GM23338 (cell line): Measurements from ENCODE around the gene ABHD14A. TPM values are rescaled to one million over a fixed set of nuclear protein-coding genes. Genes with fewer than 3 reads are reported as not detected.

Experiments
- ATAC-seq: fragments of 200-7000 bp; cut with Tn5 transposase; 3 replicates; pipeline ENCODE4 v1.9.1; 2020
- DNase-seq: peaks from one replicate; pipeline ENCODE4 v3.0.0-alpha.2; 2015; ENCODE audit warnings: low spot score
- H2AFZ ChIP-seq: fragments of 200-600 bp; sonication (generic); 2 replicates; pipeline ENCODE4 v1.8.0; 2016; ENCODE audit warnings: antibody characterized with exemption, mild to moderate bottlenecking, moderate library complexity
- H3F3A ChIP-seq: fragments of 200-600 bp; sonication (generic); replicated peaks from 2 replicates; pipeline ENCODE4 v1.8.0; 2017; ENCODE audit warnings: antibody characterized with exemption, mixed run types, low read depth
- H3K27ac ChIP-seq: fragments of 200-600 bp; sonication (generic); 2 replicates; pipeline ENCODE4 v1.6.1; 2016; ENCODE audit warnings: low read depth
- H3K27me3 ChIP-seq: fragments of 200-600 bp; sonication (generic); 2 replicates; pipeline ENCODE4 v1.8.0; 2016; ENCODE audit warnings: mild to moderate bottlenecking, mixed run types, moderate library complexity; ENCODE audit not compliant: insufficient read depth
- H3K36me3 ChIP-seq: fragments of 200-600 bp; sonication (generic); 2 replicates; pipeline ENCODE4 v1.8.0; 2016; ENCODE audit warnings: mild to moderate bottlenecking; ENCODE audit not compliant: insufficient read depth
- H3K4me1 ChIP-seq: fragments of 200-600 bp; sonication (generic); 2 replicates; pipeline ENCODE4 v1.8.0; 2016; ENCODE audit warnings: mild to moderate bottlenecking, moderate library complexity; ENCODE audit not compliant: insufficient read depth
- H3K4me2 ChIP-seq: fragments of 200-600 bp; sonication (generic); 2 replicates; pipeline ENCODE4 v1.7.1; 2017; ENCODE audit warnings: mixed run types
- H3K4me3 ChIP-seq: fragments of 200-600 bp; sonication (generic); 2 replicates; pipeline ENCODE4 v1.6.1; 2016; ENCODE audit warnings: mixed run types
- H3K79me2 ChIP-seq: fragments of 200-600 bp; sonication (generic); replicated peaks from 2 replicates; pipeline ENCODE4 v1.8.0; 2017; ENCODE audit warnings: mild to moderate bottlenecking; ENCODE audit not compliant: insufficient read depth
- H3K9me2 ChIP-seq: fragments of 200-600 bp; sonication (generic); 2 replicates; pipeline ENCODE4 v1.8.0; 2017; ENCODE audit not compliant: insufficient read depth
- H4K20me1 ChIP-seq: fragments of 200-600 bp; sonication (generic); replicated peaks from 2 replicates; pipeline ENCODE4 v1.8.0; 2017; ENCODE audit warnings: mild to moderate bottlenecking; ENCODE audit not compliant: insufficient read depth
- H3K27ac Mint-ChIP-seq: 2 replicates; pipeline ENCODE4 v1.8.0; 2020; ENCODE audit warnings: inconsistent platforms, mild to moderate bottlenecking, moderate library complexity, mixed read lengths
- H3K27me3 Mint-ChIP-seq: 3 replicates; pipeline ENCODE4 v1.8.0; 2022; ENCODE audit warnings: low read depth, mild to moderate bottlenecking, moderate library complexity, mixed read lengths, inconsistent platforms; ENCODE audit not compliant: insufficient read depth, poor library complexity
- H3K36me3 Mint-ChIP-seq: 3 replicates; pipeline ENCODE4 v1.8.0; 2021; ENCODE audit warnings: low read depth, mild to moderate bottlenecking, inconsistent platforms, moderate library complexity, mixed read lengths
- H3K4me1 Mint-ChIP-seq: 3 replicates; pipeline ENCODE4 v1.8.0; 2020; ENCODE audit warnings: mild to moderate bottlenecking, inconsistent platforms, mixed read lengths
- H3K4me3 Mint-ChIP-seq: 3 replicates; pipeline ENCODE4 v1.8.0; 2021; ENCODE audit warnings: moderate library complexity, mild to moderate bottlenecking, inconsistent platforms, mixed read lengths
- H3K9me3 Mint-ChIP-seq: 3 replicates; pipeline ENCODE4 v1.8.0; 2020; ENCODE audit warnings: moderate library complexity, mild to moderate bottlenecking, inconsistent platforms, mixed read lengths
- CREB1 ChIP-seq: fragments of 250-450 bp; sonication (Bioruptor Pico); IDR thresholded peaks from 2 replicates; pipeline ENCODE4 v1.5.0; 2020; ENCODE audit warnings: low read depth, mild to moderate bottlenecking, moderate library complexity
- ETS1 ChIP-seq: IDR thresholded peaks from 2 replicates; pipeline ENCODE4 v1.6.1; 2016; ENCODE audit warnings: antibody characterized with exemption
- EZH2 ChIP-seq: fragments of 200-600 bp; sonication (generic); IDR thresholded peaks from one replicate; pipeline ENCODE4 v1.8.0; 2017; ENCODE audit warnings: antibody characterized with exemption, mild to moderate bottlenecking, low read depth; ENCODE audit not compliant: unreplicated experiment
- EZH2phosphoT487 ChIP-seq: fragments of 200-600 bp; sonication (generic); IDR thresholded peaks from one replicate; pipeline ENCODE4 v1.8.1; 2018; ENCODE audit warnings: antibody characterized with exemption; ENCODE audit not compliant: unreplicated experiment
- JUNB ChIP-seq: IDR thresholded peaks from one replicate; pipeline ENCODE4 v1.6.1; 2016; ENCODE audit warnings: antibody characterized with exemption; ENCODE audit not compliant: unreplicated experiment
- NANOG ChIP-seq: IDR thresholded peaks from 2 replicates; pipeline ENCODE4 v1.6.1; 2016; ENCODE audit warnings: antibody characterized with exemption, borderline replicate concordance
- POLR2AphosphoS5 ChIP-seq: IDR thresholded peaks from 2 replicates; pipeline ENCODE4 v1.6.1; 2016; ENCODE audit warnings: antibody characterized with exemption, low read depth
- STAT1 ChIP-seq: IDR thresholded peaks from one replicate; pipeline ENCODE4 v1.6.1; 2016; ENCODE audit warnings: antibody characterized with exemption; ENCODE audit not compliant: unreplicated experiment
- ZNF114 ChIP-seq: fragments of 250-450 bp; sonication (Bioruptor Pico); IDR thresholded peaks from 2 replicates; pipeline ENCODE4 v1.5.0; 2020; ENCODE audit warnings: mild to moderate bottlenecking, moderate library complexity
- ZNF331 ChIP-seq: fragments of 250-450 bp; sonication (Bioruptor Pico); IDR thresholded peaks from 2 replicates; pipeline ENCODE4 v1.5.0; 2020; ENCODE audit warnings: low read depth, mild to moderate bottlenecking, moderate library complexity
- ZNF462 ChIP-seq: fragments of 250-450 bp; sonication (Bioruptor Pico); IDR thresholded peaks from 2 replicates; pipeline ENCODE4 v1.5.0; 2020; ENCODE audit warnings: mild to moderate bottlenecking, moderate library complexity
- polyA plus RNA-seq: library from polyadenylated mRNA; unstranded; fragments of >200 nt; fragmentation: Nextera tagmentation; extraction: Ambion mirVana; gene quantifications from 2 replicates; pipeline ENCODE4 v1.2.1, GENCODE V29; 2016
- total RNA-seq: library from RNA; depleted of rRNA; stranded (reverse); fragments of >200 nt; shearing (Covaris generic); gene quantifications from 2 replicates; pipeline ENCODE4 v1.2.3, GENCODE V29; 2014

The ABHD14A gene
- total and polyA plus RNA-seq, 2 experiments from 2014 or later: 7.8 to 12.7 TPM

- no peak overlapping the region for H3K27ac ChIP-seq
- H3K27me3 Mint-ChIP-seq: peaks cover 24% of the 10 kb centered on the region
- no peak overlapping the region for H3K27ac Mint-ChIP-seq
- H3K27me3 ChIP-seq: peaks cover 14% of the 10 kb centered on the region; the same call in 1 of the 2 replicates
- H3K9me3 Mint-ChIP-seq: no peaks in the 10 kb centered on the region
- ATAC-seq (no peak), DNase-seq (no peak)
- no peak overlapping the region for H3K4me2 ChIP-seq
- no peaks in the 10 kb centered on the region for H4K20me1 ChIP-seq
- no peak overlapping the region for H3K4me3 ChIP-seq
- no peak for TF ChIP-seq NANOG
- TF ChIP-seq ZNF331: no peak
- no peak for TF ChIP-seq EZH2
- TF ChIP-seq EZH2phosphoT487: no peak
- TF ChIP-seq ETS1: no peak
- TF ChIP-seq JUNB: no peak
- TF ChIP-seq POLR2AphosphoS5: no peak
- H3K9me2 ChIP-seq: no peaks in the 10 kb centered on the region
- no peaks in the 10 kb centered on the region for H3K79me2 ChIP-seq
- no peaks in the 10 kb centered on the region for H3F3A ChIP-seq
- H3K36me3 Mint-ChIP-seq: 0 out of 3 replicates have a peak, but pooled peaks cover 2% of the 10 kb centered on the region
- H3K4me1 Mint-ChIP-seq: peaks cover 3% of the 10 kb centered on the region; the same call in 1 of the 3 replicates
- H3K4me1 ChIP-seq: no peaks in the 10 kb centered on the region
- H2AFZ ChIP-seq: no peak overlapping the region
- H3K36me3 ChIP-seq: no peaks in the 10 kb centered on the region
- H3K4me3 Mint-ChIP-seq: no peak overlapping the region; the same call in 2 of the 3 replicates
These were observed 27.5 kb upstream of the ABHD14A start for GRCh38 chr3:51947215-51947900.

- Histone ChIP-seq H3F3A (no peaks in the 10 kb centered on the region), H3K27me3 (peaks cover 18% of the 10 kb centered on the region; the same call in 1 of the 2 replicates), H3K4me2 (no peak overlapping the region), H3K4me1 (no peaks in the 10 kb centered on the region), H4K20me1 (no peaks in the 10 kb centered on the region), H3K4me3 (no peak overlapping the region), H3K79me2 (no peaks in the 10 kb centered on the region), H3K9me2 (no peaks in the 10 kb centered on the region), H3K27ac (no peak overlapping the region), H3K36me3 (no peaks in the 10 kb centered on the region), H2AFZ (no peak overlapping the region)
- Mint-ChIP-seq H3K9me3 (no peaks in the 10 kb centered on the region), H3K27me3 (peaks cover 23% of the 10 kb centered on the region), H3K36me3 (0 out of 3 replicates have a peak, but pooled peaks cover 2% of the 10 kb centered on the region), H3K27ac (no peak overlapping the region), H3K4me1 (no peaks in the 10 kb centered on the region; the same call in 2 of the 3 replicates), H3K4me3 (no peak overlapping the region)
- no peak for ATAC-seq
- no peak for DNase-seq
- no peak for TF ChIP-seq ZNF114 (CRISPR knock-in tag)
- no peak for TF ChIP-seq ETS1
- no peak for TF ChIP-seq JUNB
- TF ChIP-seq EZH2phosphoT487: no peak
- TF ChIP-seq EZH2: no peak
- TF ChIP-seq ZNF462 (CRISPR knock-in tag): no peak
- no peak for TF ChIP-seq ZNF331
- no peak for TF ChIP-seq STAT1
- no peak for TF ChIP-seq CREB1 (CRISPR knock-in tag)
- TF ChIP-seq NANOG: no peak
- no peak for TF ChIP-seq POLR2AphosphoS5
These were observed 26.8 kb upstream of the ABHD14A start for GRCh38 chr3:51948016-51948580.
